ENCODE results near the gene EVI5L.

DNA sequence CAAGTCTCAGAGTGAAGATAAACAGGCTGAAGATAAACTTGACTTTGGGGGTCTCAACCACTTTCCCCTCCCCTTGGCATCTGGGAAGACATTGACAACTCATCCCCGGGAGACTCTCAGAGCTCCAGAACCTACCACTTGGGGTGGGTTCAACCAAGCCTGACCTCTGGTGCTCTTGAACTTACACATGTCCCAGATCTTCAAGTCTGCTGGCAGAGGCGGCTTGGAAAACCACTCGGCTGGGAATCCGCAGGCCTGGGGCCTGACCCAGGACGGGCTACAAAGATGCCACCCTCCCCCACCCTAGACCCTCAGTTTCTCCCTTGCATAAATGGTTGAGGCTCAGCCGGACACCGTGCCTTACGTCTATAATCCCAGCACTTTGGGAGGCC is 58.8 kb downstream of the EVI5L start:
- TF ChIP-seq, protein P1, sequence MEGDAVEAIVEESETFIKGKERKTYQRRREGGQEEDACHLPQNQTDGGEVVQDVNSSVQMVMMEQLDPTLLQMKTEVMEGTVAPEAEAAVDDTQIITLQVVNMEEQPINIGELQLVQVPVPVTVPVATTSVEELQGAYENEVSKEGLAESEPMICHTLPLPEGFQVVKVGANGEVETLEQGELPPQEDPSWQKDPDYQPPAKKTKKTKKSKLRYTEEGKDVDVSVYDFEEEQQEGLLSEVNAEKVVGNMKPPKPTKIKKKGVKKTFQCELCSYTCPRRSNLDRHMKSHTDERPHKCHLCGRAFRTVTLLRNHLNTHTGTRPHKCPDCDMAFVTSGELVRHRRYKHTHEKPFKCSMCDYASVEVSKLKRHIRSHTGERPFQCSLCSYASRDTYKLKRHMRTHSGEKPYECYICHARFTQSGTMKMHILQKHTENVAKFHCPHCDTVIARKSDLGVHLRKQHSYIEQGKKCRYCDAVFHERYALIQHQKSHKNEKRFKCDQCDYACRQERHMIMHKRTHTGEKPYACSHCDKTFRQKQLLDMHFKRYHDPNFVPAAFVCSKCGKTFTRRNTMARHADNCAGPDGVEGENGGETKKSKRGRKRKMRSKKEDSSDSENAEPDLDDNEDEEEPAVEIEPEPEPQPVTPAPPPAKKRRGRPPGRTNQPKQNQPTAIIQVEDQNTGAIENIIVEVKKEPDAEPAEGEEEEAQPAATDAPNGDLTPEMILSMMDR (IDR thresholded peaks at IDR 0.05; ENCODE audit: low read depth, low read length) = no peak
- no peak for TF ChIP-seq POLR2A (IDR thresholded peaks at IDR 0.05; ENCODE audit: extremely low read depth, insufficient read length)
